Fibroblast of lung (primary cell): ENCODE measurements around the gene ASB15.

Source experiments
- CTCF ChIP-seq, 2 donors: IDR thresholded peaks in 1 of 2; conservative IDR thresholded peaks in 1 of 2; 1 replicate in 1 of 2; 2 replicates in 1 of 2; pipeline ENCODE4 v1.5.1; 2011 to 2012; ENCODE audit warnings: low read length in 2 of 2, control low read depth in 1 of 2, inconsistent platforms in 1 of 2, low read depth in 1 of 2, mild to moderate bottlenecking in 1 of 2
- EZH2 ChIP-seq: IDR thresholded peaks from 2 replicates; pipeline ENCODE4 v1.5.1; 2012; ENCODE audit warnings: low read length, control low read depth, mild to moderate bottlenecking; ENCODE audit errors: missing control alignments

GRCh38 chr7:123629281-123629680 is 27.7 kb downstream of the ASB15 start:
- TF ChIP-seq CTCF (conservative IDR thresholded peaks at IDR 0.05 in 1 of 2, IDR thresholded peaks at IDR 0.05 in 1 of 2; ENCODE audit: low read depth in 1 of 2, low read length in 2 of 2) = no peak
- TF ChIP-seq EZH2 = no peak
